Measurements from ENCODE around the gene TMEM187.
A peak's percentile ranks its signal among the peaks of the same experiment; 100 is the strongest.
"Not testable (repeated sequence)": the region's sequence is repeated elsewhere in the genome, so short reads cannot be mapped to it uniquely, and the experiment has no call there.

Gene TMEM187

GRCh38 chrX:153969125-153969903 lies 3.2 kb upstream of the TMEM187 start:
- Histone ChIP-seq H3K9me3 (ENCODE audit: control insufficient read depth, low read depth, low read length) (peaks cover 4% of the 10 kb centered on the region), H3K4me1 (ENCODE audit: control insufficient read depth, low read depth, low read length) (peaks cover 7% of the 10 kb centered on the region), H3K9ac (ENCODE audit: low read length) (no peak overlapping the region), H3K4me3 (ENCODE audit: low read length) (peak overlapping the region; percentile 87), H3K27me3 (ENCODE audit: control insufficient read depth, insufficient read depth, low read length) (no peaks in the 10 kb centered on the region), H3K27ac (ENCODE audit: low read length) (no peak overlapping the region), H3K36me3 (ENCODE audit: control insufficient read depth, low read depth, low read length) (no peaks in the 10 kb centered on the region)

GRCh38 chrX:153969904-153970356 lies 2.6 kb upstream of the TMEM187 start:
- peaks cover 7% of the 10 kb centered on the region for H3K4me1 ChIP-seq (ENCODE audit: control insufficient read depth, low read depth, low read length)
- no peak overlapping the region for H3K9ac ChIP-seq (ENCODE audit: low read length)
- peaks cover 4% of the 10 kb centered on the region for H3K9me3 ChIP-seq (ENCODE audit: control insufficient read depth, low read depth, low read length)
- H3K36me3 ChIP-seq (ENCODE audit: control insufficient read depth, low read depth, low read length) = no peaks in the 10 kb centered on the region
- H3K4me3 ChIP-seq (ENCODE audit: low read length) = peak overlapping the region; percentile 87
- H3K27ac ChIP-seq (ENCODE audit: low read length) = no peak overlapping the region
- H3K27me3 ChIP-seq (ENCODE audit: control insufficient read depth, insufficient read depth, low read length) = no peaks in the 10 kb centered on the region

GRCh38 chrX:153970357-153971123 lies 2.0 kb upstream of the TMEM187 start:
- Histone ChIP-seq H3K27ac (ENCODE audit: low read length) (peak overlapping the region; percentile 99), H3K27me3 (ENCODE audit: control insufficient read depth, insufficient read depth, low read length) (no peaks in the 10 kb centered on the region), H3K9me3 (ENCODE audit: control insufficient read depth, low read depth, low read length) (peaks cover 4% of the 10 kb centered on the region), H3K9ac (ENCODE audit: low read length) (peak overlapping the region; percentile 100), H3K4me1 (ENCODE audit: control insufficient read depth, low read depth, low read length) (peaks cover 7% of the 10 kb centered on the region), H3K4me3 (ENCODE audit: low read length) (peak overlapping the region; percentile 87), H3K36me3 (ENCODE audit: control insufficient read depth, low read depth, low read length) (no peaks in the 10 kb centered on the region)

GRCh38 chrX:153971124-153971449 lies 1.5 kb upstream of the TMEM187 start:
- H3K27me3 ChIP-seq (ENCODE audit: control insufficient read depth, insufficient read depth, low read length) = no peaks in the 10 kb centered on the region
- peak overlapping the region; percentile 99 for H3K27ac ChIP-seq (ENCODE audit: low read length)
- H3K4me3 ChIP-seq (ENCODE audit: low read length) = peak overlapping the region; percentile 87
- H3K4me1 ChIP-seq (ENCODE audit: control insufficient read depth, low read depth, low read length) = peaks cover 7% of the 10 kb centered on the region
- peak overlapping the region; percentile 100 for H3K9ac ChIP-seq (ENCODE audit: low read length)
- no peaks in the 10 kb centered on the region for H3K36me3 ChIP-seq (ENCODE audit: control insufficient read depth, low read depth, low read length)
- peaks cover 4% of the 10 kb centered on the region for H3K9me3 ChIP-seq (ENCODE audit: control insufficient read depth, low read depth, low read length)

- Histone ChIP-seq H3K27ac (ENCODE audit: low read length) (peak within 1 kb of the TSS; percentile 99), H3K9ac (ENCODE audit: low read length) (peak within 1 kb of the TSS; percentile 100), H3K4me3 (ENCODE audit: low read length) (peak within 1 kb of the TSS; percentile 87), H3K9me3 (ENCODE audit: control insufficient read depth, low read depth, low read length) (peaks cover 4% of the 10 kb centered on the region), H3K4me1 (ENCODE audit: control insufficient read depth, low read depth, low read length) (peaks cover 7% of the 10 kb centered on the region), H3K36me3 (ENCODE audit: control insufficient read depth, low read depth, low read length) (no peaks in the 10 kb centered on the region), H3K27me3 (ENCODE audit: control insufficient read depth, insufficient read depth, low read length) (no peaks in the 10 kb centered on the region)
These were observed 845 bp upstream of the TMEM187 start, which contains the start of gene HCFC1 for GRCh38 chrX:153971450-153972367. Gene HCFC1, minus strand, starts transcription at chrX:153971818. Its CDS starts 978 bp downstream, at chrX:153970840.

- Histone ChIP-seq H3K4me1 (ENCODE audit: control insufficient read depth, low read depth, low read length) (no peaks in the 10 kb centered on the region), H3K9ac (ENCODE audit: low read length) (peak overlapping the region; percentile 78), H3K27me3 (ENCODE audit: control insufficient read depth, insufficient read depth, low read length) (no peaks in the 10 kb centered on the region), H3K27ac (ENCODE audit: low read length) (peak overlapping the region; percentile 59), H3K9me3 (ENCODE audit: control insufficient read depth, low read depth, low read length) (no peaks in the 10 kb centered on the region), H3K4me3 (ENCODE audit: low read length) (peak overlapping the region; percentile 77), H3K36me3 (ENCODE audit: control insufficient read depth, low read depth, low read length) (no peaks in the 10 kb centered on the region)
These were observed 811 bp downstream of the TMEM187 start for GRCh38 chrX:153973127-153974002.

GRCh38 chrX:153974003-153974725 lies 1.6 kb downstream of the TMEM187 start:
- Histone ChIP-seq H3K9ac (ENCODE audit: low read length) (no peak overlapping the region), H3K27me3 (ENCODE audit: control insufficient read depth, insufficient read depth, low read length) (no peaks in the 10 kb centered on the region), H3K36me3 (ENCODE audit: control insufficient read depth, low read depth, low read length) (no peaks in the 10 kb centered on the region), H3K27ac (ENCODE audit: low read length) (no peak overlapping the region), H3K4me3 (ENCODE audit: low read length) (no peak overlapping the region), H3K4me1 (ENCODE audit: control insufficient read depth, low read depth, low read length) (no peaks in the 10 kb centered on the region), H3K9me3 (ENCODE audit: control insufficient read depth, low read depth, low read length) (no peaks in the 10 kb centered on the region)

- Histone ChIP-seq H3K9me3 (ENCODE audit: control insufficient read depth, low read depth, low read length) (no peaks in the 10 kb centered on the region), H3K4me1 (ENCODE audit: control insufficient read depth, low read depth, low read length) (no peaks in the 10 kb centered on the region), H3K27ac (ENCODE audit: low read length) (no peak overlapping the region), H3K36me3 (ENCODE audit: control insufficient read depth, low read depth, low read length) (no peaks in the 10 kb centered on the region), H3K4me3 (ENCODE audit: low read length) (no peak overlapping the region), H3K27me3 (ENCODE audit: control insufficient read depth, insufficient read depth, low read length) (no peaks in the 10 kb centered on the region), H3K9ac (ENCODE audit: low read length) (no peak overlapping the region)
These were observed 2.3 kb downstream of the TMEM187 start for GRCh38 chrX:153974726-153975286.

GRCh38 chrX:153980394-153980793 lies 7.8 kb downstream of the TMEM187 start:
- not testable (repeated sequence) for H3K9ac ChIP-seq (ENCODE audit: low read length); H3K9me3 ChIP-seq (ENCODE audit: control insufficient read depth, low read depth, low read length); H3K4me1 ChIP-seq (ENCODE audit: control insufficient read depth, low read depth, low read length); H3K27ac ChIP-seq (ENCODE audit: low read length); H3K36me3 ChIP-seq (ENCODE audit: control insufficient read depth, low read depth, low read length); H3K27me3 ChIP-seq (ENCODE audit: control insufficient read depth, insufficient read depth, low read length); H3K4me3 ChIP-seq (ENCODE audit: low read length)

GRCh38 chrX:153981231-153981630 lies 8.7 kb downstream of the TMEM187 start:
- no peak overlapping the region for H3K9ac ChIP-seq (ENCODE audit: low read length)
- H3K4me1 ChIP-seq (ENCODE audit: control insufficient read depth, low read depth, low read length) = no peaks in the 10 kb centered on the region
- no peaks in the 10 kb centered on the region for H3K36me3 ChIP-seq (ENCODE audit: control insufficient read depth, low read depth, low read length)
- H3K4me3 ChIP-seq (ENCODE audit: low read length) = no peak overlapping the region
- H3K9me3 ChIP-seq (ENCODE audit: control insufficient read depth, low read depth, low read length) = peaks cover 5% of the 10 kb centered on the region
- H3K27ac ChIP-seq (ENCODE audit: low read length) = no peak overlapping the region
- no peaks in the 10 kb centered on the region for H3K27me3 ChIP-seq (ENCODE audit: control insufficient read depth, insufficient read depth, low read length)
